Measurements from ENCODE around the gene CMIP.

DNA sequence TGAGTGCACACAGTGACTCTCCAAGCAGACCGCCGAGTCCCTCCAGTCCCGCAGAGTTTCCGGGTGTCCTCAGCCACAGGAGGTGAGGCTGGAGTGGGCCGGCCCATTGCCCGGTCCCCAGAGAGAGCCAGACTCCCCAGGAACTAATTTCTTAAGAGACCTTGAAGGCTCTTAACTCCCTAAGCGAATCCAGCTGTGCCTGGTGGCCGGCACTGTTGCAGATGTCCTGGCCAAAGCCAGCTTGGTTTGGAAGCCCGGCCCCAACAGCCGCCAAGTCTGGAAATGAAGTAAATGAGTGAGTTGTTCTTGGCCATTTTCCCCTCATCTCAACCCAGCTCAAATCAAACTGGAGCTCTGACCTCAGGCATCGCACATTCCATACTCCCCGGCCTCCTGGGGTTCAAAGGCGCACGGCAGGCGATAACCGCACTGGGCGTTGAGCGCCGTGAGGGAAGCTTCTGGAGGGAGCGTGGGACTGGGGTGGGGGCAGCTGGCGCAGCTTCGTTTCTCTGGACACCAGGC is 42.0 kb downstream of the CMIP start:
- TF ChIP-seq, protein P1, sequence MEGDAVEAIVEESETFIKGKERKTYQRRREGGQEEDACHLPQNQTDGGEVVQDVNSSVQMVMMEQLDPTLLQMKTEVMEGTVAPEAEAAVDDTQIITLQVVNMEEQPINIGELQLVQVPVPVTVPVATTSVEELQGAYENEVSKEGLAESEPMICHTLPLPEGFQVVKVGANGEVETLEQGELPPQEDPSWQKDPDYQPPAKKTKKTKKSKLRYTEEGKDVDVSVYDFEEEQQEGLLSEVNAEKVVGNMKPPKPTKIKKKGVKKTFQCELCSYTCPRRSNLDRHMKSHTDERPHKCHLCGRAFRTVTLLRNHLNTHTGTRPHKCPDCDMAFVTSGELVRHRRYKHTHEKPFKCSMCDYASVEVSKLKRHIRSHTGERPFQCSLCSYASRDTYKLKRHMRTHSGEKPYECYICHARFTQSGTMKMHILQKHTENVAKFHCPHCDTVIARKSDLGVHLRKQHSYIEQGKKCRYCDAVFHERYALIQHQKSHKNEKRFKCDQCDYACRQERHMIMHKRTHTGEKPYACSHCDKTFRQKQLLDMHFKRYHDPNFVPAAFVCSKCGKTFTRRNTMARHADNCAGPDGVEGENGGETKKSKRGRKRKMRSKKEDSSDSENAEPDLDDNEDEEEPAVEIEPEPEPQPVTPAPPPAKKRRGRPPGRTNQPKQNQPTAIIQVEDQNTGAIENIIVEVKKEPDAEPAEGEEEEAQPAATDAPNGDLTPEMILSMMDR (IDR thresholded peaks at IDR 0.05) = no peak
- TF ChIP-seq POLR2A (IDR thresholded peaks at IDR 0.05) = no peak

Data from thyroid gland (tissue), 4 donors.